Measurements from ENCODE around the gene CCDC70.

CCDC70 gene

GRCh38 chr13:51862957-51863356, 1.2 kb downstream of the CCDC70 start:
- no peak for DNase-seq (ENCODE audit: low read depth)

- no peak for DNase-seq (ENCODE audit: low read depth)
Observed at GRCh38 chr13:51865838-51866237, 4.1 kb downstream of the CCDC70 start.

GRCh38 chr13:51867062-51867461, 5.3 kb downstream of the CCDC70 start:
- DNase-seq (ENCODE audit: low read depth), result no peak

GRCh38 chr13:51869916-51870315, 8.1 kb downstream of the CCDC70 start:
- no peak for DNase-seq (ENCODE audit: low read depth)

GRCh38 chr13:51870616-51871015, 8.8 kb downstream of the CCDC70 start:
- DNase-seq (ENCODE audit: low read depth), result no peak

- DNase-seq (ENCODE audit: low read depth), result no peak
Observed at GRCh38 chr13:51873117-51873798, 11.5 kb downstream of the CCDC70 start.

GRCh38 chr13:51873837-51874236, 12.1 kb downstream of the CCDC70 start:
- DNase-seq (ENCODE audit: low read depth), result no peak

- DNase-seq (ENCODE audit: low read depth), result no peak
Observed at GRCh38 chr13:51874651-51875050, 12.9 kb downstream of the CCDC70 start.

GRCh38 chr13:51879133-51879532, 17.4 kb downstream of the CCDC70 start:
- no peak for DNase-seq (ENCODE audit: low read depth)

GRCh38 chr13:51881296-51881695, 19.5 kb downstream of the CCDC70 start:
- DNase-seq (ENCODE audit: low read depth), result no peak

GRCh38 chr13:51882570-51883225, 20.9 kb downstream of the CCDC70 start:
- no peak for DNase-seq (ENCODE audit: low read depth)

- DNase-seq (ENCODE audit: low read depth), result no peak
Observed at GRCh38 chr13:51883226-51883600, 21.4 kb downstream of the CCDC70 start.

GRCh38 chr13:51885651-51886050, 23.9 kb downstream of the CCDC70 start:
- DNase-seq (ENCODE audit: low read depth), result no peak

GRCh38 chr13:51887468-51887867, 25.7 kb downstream of the CCDC70 start:
- DNase-seq (ENCODE audit: low read depth), result no peak

- no peak for DNase-seq (ENCODE audit: low read depth)
Observed at GRCh38 chr13:51892657-51893056, 30.9 kb downstream of the CCDC70 start.

- DNase-seq (ENCODE audit: low read depth), result no peak
Observed at GRCh38 chr13:51894239-51894638, 32.5 kb downstream of the CCDC70 start.

- peak; percentile 14 for DNase-seq (ENCODE audit: low read depth)
Observed at GRCh38 chr13:51895906-51896888, 34.4 kb downstream of the CCDC70 start.

GRCh38 chr13:51900471-51900870, 38.7 kb downstream of the CCDC70 start:
- DNase-seq (ENCODE audit: low read depth), result no peak

GRCh38 chr13:51902776-51903175, 41.0 kb downstream of the CCDC70 start:
- no peak for DNase-seq (ENCODE audit: low read depth)

- no peak for DNase-seq (ENCODE audit: low read depth)
Observed at GRCh38 chr13:51905787-51906186, 44.0 kb downstream of the CCDC70 start.

- DNase-seq (ENCODE audit: low read depth), result no peak
Observed at GRCh38 chr13:51906581-51906980, 44.8 kb downstream of the CCDC70 start.

GRCh38 chr13:51907040-51907732, 45.4 kb downstream of the CCDC70 start:
- no peak for DNase-seq (ENCODE audit: low read depth)
